22Rv1 (cell line): Measurements from ENCODE around the gene FAU.
A peak's percentile ranks its signal among the peaks of the same experiment; 100 is the strongest.

Source experiments
- H3K27ac ChIP-seq: fragments of 450-650 bp; 2 replicates; pipeline ENCODE4 v1.5.1; 2017
- ZFX ChIP-seq: fragments of 450-650 bp; IDR thresholded peaks from 2 replicates; pipeline ENCODE4 v1.6.1; 2017; ENCODE audit warnings: antibody characterized with exemption, borderline replicate concordance
- TF ChIP-seq, protein P1 (sequence below): fragments of 450-650 bp; IDR thresholded peaks from 2 replicates; pipeline ENCODE4 v1.5.1; 2017; ENCODE audit warnings: mild to moderate bottlenecking

The FAU gene

GRCh38 chr11:65085446-65085845 lies 36.5 kb downstream of the FAU start:
- H3K27ac ChIP-seq = no peak overlapping the region

GRCh38 chr11:65084598-65085375 lies 37.1 kb downstream of the FAU start:
- TF ChIP-seq ZFX = no peak
- TF ChIP-seq, protein P1, sequence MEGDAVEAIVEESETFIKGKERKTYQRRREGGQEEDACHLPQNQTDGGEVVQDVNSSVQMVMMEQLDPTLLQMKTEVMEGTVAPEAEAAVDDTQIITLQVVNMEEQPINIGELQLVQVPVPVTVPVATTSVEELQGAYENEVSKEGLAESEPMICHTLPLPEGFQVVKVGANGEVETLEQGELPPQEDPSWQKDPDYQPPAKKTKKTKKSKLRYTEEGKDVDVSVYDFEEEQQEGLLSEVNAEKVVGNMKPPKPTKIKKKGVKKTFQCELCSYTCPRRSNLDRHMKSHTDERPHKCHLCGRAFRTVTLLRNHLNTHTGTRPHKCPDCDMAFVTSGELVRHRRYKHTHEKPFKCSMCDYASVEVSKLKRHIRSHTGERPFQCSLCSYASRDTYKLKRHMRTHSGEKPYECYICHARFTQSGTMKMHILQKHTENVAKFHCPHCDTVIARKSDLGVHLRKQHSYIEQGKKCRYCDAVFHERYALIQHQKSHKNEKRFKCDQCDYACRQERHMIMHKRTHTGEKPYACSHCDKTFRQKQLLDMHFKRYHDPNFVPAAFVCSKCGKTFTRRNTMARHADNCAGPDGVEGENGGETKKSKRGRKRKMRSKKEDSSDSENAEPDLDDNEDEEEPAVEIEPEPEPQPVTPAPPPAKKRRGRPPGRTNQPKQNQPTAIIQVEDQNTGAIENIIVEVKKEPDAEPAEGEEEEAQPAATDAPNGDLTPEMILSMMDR = no peak
- peak overlapping the region; percentile 80 for H3K27ac ChIP-seq

More at GRCh38 chr11:65085446-65085845, 36.5 kb downstream of the FAU start:
- TF ChIP-seq ZFX = no peak
- TF ChIP-seq, protein P1 = no peak

- no peak for TF ChIP-seq ZFX
- TF ChIP-seq, protein P1 = no peak
- H3K27ac ChIP-seq = peak within 1 kb of the TSS; percentile 80
Measured at GRCh38 chr11:65083834-65084597, 37.9 kb downstream of the FAU start, which contains the start of the genes CDCA5 and ZFPL1. TSS of gene CDCA5 (minus strand) at chr11:65084040. CDS start at chr11:65083978, 62 bp downstream. TSS of gene ZFPL1 (plus strand) at chr11:65084222. CDS start at chr11:65084699, 477 bp downstream.

DNA sequence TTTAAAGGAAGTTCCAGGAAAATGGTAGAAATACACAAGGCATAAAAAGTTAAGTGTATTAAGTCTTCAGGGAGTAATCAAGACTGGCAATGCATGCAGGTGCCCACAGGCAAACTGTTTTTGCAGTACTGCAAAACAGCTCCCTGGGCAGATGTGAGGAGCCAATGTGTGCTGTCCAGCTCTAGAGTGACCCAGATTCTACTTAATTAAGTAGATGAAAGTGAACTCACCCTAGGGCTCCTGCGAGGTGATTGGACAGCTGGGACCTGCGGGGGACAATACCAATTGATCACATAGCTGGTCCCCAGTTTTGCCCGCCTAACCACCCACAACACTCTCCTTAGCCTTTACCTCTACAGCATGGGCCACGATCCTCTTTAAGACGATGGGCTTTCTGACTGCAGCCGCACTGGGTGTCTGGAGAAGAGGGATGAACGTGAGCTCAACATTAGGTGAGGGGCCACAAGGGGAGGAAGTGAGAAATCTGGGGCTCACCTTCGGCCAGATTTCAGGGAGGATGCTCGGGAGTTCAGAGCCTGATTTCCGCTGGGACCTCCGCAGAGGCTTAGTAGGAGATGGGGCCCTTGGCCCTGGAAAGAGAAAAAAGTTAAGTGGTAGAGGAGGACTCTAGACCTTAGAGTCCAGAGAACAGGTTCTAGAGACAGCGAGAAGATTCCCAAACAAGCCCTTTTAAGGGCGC lies 38.6 kb downstream of the FAU start:
- H3K27ac ChIP-seq = peak overlapping the region; percentile 80
- TF ChIP-seq ZFX = no peak
- TF ChIP-seq, protein P1 = no peak

- peak overlapping the region; percentile 20; the same call in 1 of the 2 replicates for H3K27ac ChIP-seq
- TF ChIP-seq ZFX = no peak
- TF ChIP-seq, protein P1 = no peak
Measured at GRCh38 chr11:65078786-65079342, 43.1 kb downstream of the FAU start.

- TF ChIP-seq, protein P1 = peak; percentile 73
- no peak for TF ChIP-seq ZFX
- peak overlapping the region; percentile 20; the same call in 1 of the 2 replicates for H3K27ac ChIP-seq
Measured at GRCh38 chr11:65078151-65078550, 43.8 kb downstream of the FAU start.
